ENCODE results near the gene ZNF438.

GRCh38 chr10:30929901-30930520 is 101.7 kb downstream of the ZNF438 start:
- no peak for TF ChIP-seq CTCF (conservative IDR thresholded peaks at IDR 0.05; ENCODE audit: low read depth, low read length)
- no peak for TF ChIP-seq POLR2A (IDR thresholded peaks at IDR 0.05; ENCODE audit: low read depth, low read length)
- no peak for TF ChIP-seq USF2 (IDR thresholded peaks at IDR 0.05; ENCODE audit: low read depth, low read length)
- no peak for TF ChIP-seq MXI1 (IDR thresholded peaks at IDR 0.05; ENCODE audit: borderline replicate concordance, low read depth, low read length)
- no peak for TF ChIP-seq ELK1 (IDR thresholded peaks at IDR 0.05; ENCODE audit: borderline replicate concordance, low read depth, low read length)
- no peak for TF ChIP-seq MAFK (IDR thresholded peaks at IDR 0.05; ENCODE audit: low read depth, low read length)
- no peak for TF ChIP-seq MAZ (IDR thresholded peaks at IDR 0.05; ENCODE audit: borderline replicate concordance, low read depth, low read length)
- no peak for TF ChIP-seq RAD21 (IDR thresholded peaks at IDR 0.05; ENCODE audit: low read length)
- TF ChIP-seq RCOR1 (IDR thresholded peaks at IDR 0.05; ENCODE audit: insufficient replicate concordance, low read length): no peak
- TF ChIP-seq CHD1 (IDR thresholded peaks at IDR 0.05; ENCODE audit: low read depth, low read length): no peak
- TF ChIP-seq RFX5 (IDR thresholded peaks at IDR 0.05; ENCODE audit: low read depth, low read length): no peak
- TF ChIP-seq SMC3 (IDR thresholded peaks at IDR 0.05; ENCODE audit: low read depth, low read length): no peak
- no peak for TF ChIP-seq BHLHE40 (IDR thresholded peaks at IDR 0.05; ENCODE audit: low read depth, low read length)
